Aorta (tissue), 5 donors: ENCODE results near the gene IRF9. TPM values are rescaled to one million over a fixed set of nuclear protein-coding genes. Genes with fewer than 3 reads are reported as not detected.
"Not testable (repeated sequence)": the region's sequence is repeated elsewhere in the genome, so short reads cannot be mapped to it uniquely, and the experiment has no call there.

Source experiments
- ATAC-seq: fragments of 200-7000 bp; cut with Tn5 transposase; one replicate; pipeline ENCODE4 v1.9.1; 2022; ENCODE audit warnings: moderate library complexity; ENCODE audit not compliant: low FRiP score
- DNase-seq, 2 donors: peaks; one replicate each; pipeline ENCODE4 v3.0.0-alpha.2; 2020
- H3K27ac ChIP-seq, 2 donors: one replicate each; pipeline ENCODE4 v1.5.1; 2013; ENCODE audit warnings: low read length in 2 of 2, mild to moderate bottlenecking in 2 of 2, moderate library complexity in 2 of 2, control low read depth in 1 of 2, inconsistent platforms in 1 of 2, low read depth in 1 of 2
- H3K27me3 ChIP-seq, 2 donors: one replicate each; pipeline ENCODE4 v1.6.1; 2013; ENCODE audit warnings: control low read depth in 1 of 2, low read length in 1 of 2, mild to moderate bottlenecking in 1 of 2, moderate library complexity in 1 of 2; ENCODE audit not compliant: insufficient read depth in 2 of 2, control insufficient read depth in 1 of 2
- H3K36me3 ChIP-seq, 2 donors: one replicate each; pipeline ENCODE4 v1.6.1; 2013; ENCODE audit warnings: control low read depth in 1 of 2, low read length in 1 of 2, mild to moderate bottlenecking in 1 of 2; ENCODE audit not compliant: insufficient read depth in 2 of 2, control insufficient read depth in 1 of 2
- H3K4me1 ChIP-seq, 2 donors: one replicate each; pipeline ENCODE4 v1.6.1; 2013; ENCODE audit warnings: low read length in 2 of 2, control low read depth in 1 of 2, mild to moderate bottlenecking in 1 of 2, moderate library complexity in 1 of 2; ENCODE audit not compliant: insufficient read depth in 2 of 2, control insufficient read depth in 1 of 2
- H3K4me3 ChIP-seq, 2 donors: one replicate each; pipeline ENCODE4 v1.5.1; 2013; ENCODE audit warnings: low read length in 2 of 2, control low read depth in 1 of 2, mild to moderate bottlenecking in 1 of 2
- H3K9me3 ChIP-seq: one replicate; pipeline ENCODE4 v1.6.1; 2013; ENCODE audit warnings: mild to moderate bottlenecking, low read length; ENCODE audit not compliant: control insufficient read depth
- WGBS, 2 donors: extraction: QIAGEN DNeasy Blood & Tissue Kit; methylation state at CpG; one replicate each; pipeline ENCODE4 v1.1.7; 2013; 5-methylcytosine and 5-hydroxymethylcytosine counted together
- intact Hi-C, 2 donors: fragments of 100-400 bp; cut with DNase I; formaldehyde crosslinking; loops; one replicate each; pipeline versions ENCODE4 v1.14.2 to v1.15.0; 2022
- polyA plus RNA-seq, 2 donors: library from polyadenylated mRNA; stranded (reverse); fragments of 200-250 nt; gene quantifications; one replicate each; pipeline ENCODE4 v1.2.3, GENCODE V29; 2013
- total RNA-seq, 2 donors: library from RNA; stranded (reverse); fragmentation: NEBNext Ultra II Directional; extraction: Animal tissue kit (Norgen Biotek cat#: 25700); gene quantifications; one replicate each; pipeline ENCODE4 v1.2.1, GENCODE V29; 2021
- donor health status: healthy with polysubstance abuse.
- donor health status: Bipolar disorder and iron deficiency.
- donor health status: DM: no; HTN: no; CAD: no.
- donor health status: DM: no; HTN: no; CAD: no.
- donor health status: DM: yes; HTN: yes; CAD: no.

IRF9 gene
- total and polyA plus RNA-seq, 4 donors, result 56.0 to 117 (median 112) TPM

DNA sequence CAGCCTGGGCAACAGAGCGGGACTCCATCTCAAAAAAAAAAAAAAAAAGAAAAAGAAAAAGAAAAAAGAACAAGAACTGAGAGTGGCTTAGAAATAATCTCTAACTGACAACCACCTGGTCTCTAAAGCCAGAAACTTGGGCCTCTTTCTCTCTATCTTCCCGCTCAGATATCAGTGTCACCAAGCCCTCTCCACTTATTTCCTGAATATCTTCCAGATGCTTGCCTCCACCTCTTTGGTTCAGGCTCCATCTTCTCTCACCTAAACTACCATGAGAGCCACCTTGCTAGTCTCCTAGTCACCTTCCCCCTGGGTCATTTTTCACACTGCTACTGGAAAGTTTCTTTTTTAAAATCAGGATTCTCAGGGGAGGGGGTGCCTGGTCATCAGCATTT, 36.0 kb downstream of the IRF9 start:
- no peak overlapping the region for H3K4me3 ChIP-seq
- H3K27me3 ChIP-seq, result no peaks in the 10 kb centered on the region
- H3K36me3 ChIP-seq, result peaks cover 2 to 4% of the 10 kb centered on the region in 2 donors
- intact Hi-C loops, result loop anchor here in 1 of 2 donors (5.0 kb wide), 1 partner anchor 35 kb away; the partner anchor contains the start of genes GMPR2 and NEDD8
- WGBS, 2 donors, result 93 to 96% methylated on average over 2 of the region's 2 CpGs
- DNase-seq, result no peak
- H3K27ac ChIP-seq, result no peak overlapping the region
- H3K9me3 ChIP-seq, result no peaks in the 10 kb centered on the region
- no peak for ATAC-seq
- peaks cover 0 to 4% of the 10 kb centered on the region in 2 donors for H3K4me1 ChIP-seq

DNA sequence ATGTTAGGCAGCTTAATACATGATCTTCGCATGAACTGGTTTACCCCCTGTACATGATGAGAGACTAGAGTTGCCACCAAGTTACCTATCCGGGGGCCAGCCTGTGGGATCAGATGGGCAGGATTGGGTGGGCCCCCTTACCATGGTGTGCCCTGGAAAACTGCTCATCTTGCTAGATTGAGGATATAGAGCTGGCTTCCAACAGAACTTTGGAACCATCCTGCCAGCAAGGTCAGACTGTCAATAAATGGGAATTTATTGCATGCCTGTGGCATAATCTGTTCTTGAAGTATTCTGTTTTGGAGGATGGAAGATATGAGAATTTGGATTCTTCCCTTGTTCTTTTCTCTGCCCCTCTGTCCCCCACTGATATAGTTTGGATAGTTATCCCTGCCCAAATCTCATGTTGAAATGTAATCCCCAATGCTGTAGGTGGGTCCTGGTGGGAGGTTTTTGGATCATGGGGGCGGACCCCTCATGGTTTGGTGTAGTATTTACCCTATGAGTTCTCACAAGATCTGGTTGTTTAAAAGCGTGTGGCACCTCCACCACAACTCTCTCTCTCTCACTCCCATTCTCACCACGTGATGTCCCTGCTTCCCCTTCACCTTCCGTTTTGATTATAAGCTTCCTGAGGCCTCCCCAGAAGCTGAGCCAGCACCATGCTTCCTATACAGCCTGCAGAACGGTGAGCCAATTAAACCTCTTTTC, 37.9 kb downstream of the IRF9 start:
- Histone ChIP-seq H3K27me3 (no peaks in the 10 kb centered on the region), H3K36me3 (peaks cover 0 to 4% of the 10 kb centered on the region in 2 donors), H3K27ac (no peak overlapping the region), H3K9me3 (no peaks in the 10 kb centered on the region), H3K4me3 (no peak overlapping the region), H3K4me1 (peaks cover 0 to 4% of the 10 kb centered on the region in 2 donors)
- WGBS, 2 donors, result 86% methylated on average over 7 of the region's 7 CpGs
- no peak for ATAC-seq
- no peak for DNase-seq
- intact Hi-C loops, result loop anchor here in 1 of 2 donors (5.0 kb wide), 1 partner anchor 33 kb away; the partner anchor contains the start of genes GMPR2 and NEDD8

DNA sequence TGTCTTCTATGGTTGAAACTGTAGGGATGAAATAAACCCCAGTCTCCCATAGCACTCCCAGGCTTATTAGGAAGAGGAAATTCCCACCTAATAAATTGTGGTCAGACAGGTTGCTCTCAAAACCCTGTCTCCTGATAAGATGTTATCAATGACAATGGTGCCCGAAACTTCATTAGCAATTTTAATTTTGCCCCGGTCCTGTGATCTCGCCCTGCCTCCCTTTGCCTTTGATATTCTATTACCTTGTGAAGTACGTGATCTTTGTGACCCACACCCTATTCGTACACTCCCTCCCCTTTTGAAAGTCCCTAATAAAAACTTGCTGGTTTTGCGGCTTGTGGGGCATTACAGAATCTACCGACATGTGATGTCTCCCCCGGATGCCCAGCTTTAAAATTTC, 41.5 kb downstream of the IRF9 start:
- 79 to 87% methylated on average over 8 of the region's 8 CpGs for WGBS, 2 donors
- not testable (repeated sequence) for H3K27ac ChIP-seq, H3K36me3 ChIP-seq

DNA sequence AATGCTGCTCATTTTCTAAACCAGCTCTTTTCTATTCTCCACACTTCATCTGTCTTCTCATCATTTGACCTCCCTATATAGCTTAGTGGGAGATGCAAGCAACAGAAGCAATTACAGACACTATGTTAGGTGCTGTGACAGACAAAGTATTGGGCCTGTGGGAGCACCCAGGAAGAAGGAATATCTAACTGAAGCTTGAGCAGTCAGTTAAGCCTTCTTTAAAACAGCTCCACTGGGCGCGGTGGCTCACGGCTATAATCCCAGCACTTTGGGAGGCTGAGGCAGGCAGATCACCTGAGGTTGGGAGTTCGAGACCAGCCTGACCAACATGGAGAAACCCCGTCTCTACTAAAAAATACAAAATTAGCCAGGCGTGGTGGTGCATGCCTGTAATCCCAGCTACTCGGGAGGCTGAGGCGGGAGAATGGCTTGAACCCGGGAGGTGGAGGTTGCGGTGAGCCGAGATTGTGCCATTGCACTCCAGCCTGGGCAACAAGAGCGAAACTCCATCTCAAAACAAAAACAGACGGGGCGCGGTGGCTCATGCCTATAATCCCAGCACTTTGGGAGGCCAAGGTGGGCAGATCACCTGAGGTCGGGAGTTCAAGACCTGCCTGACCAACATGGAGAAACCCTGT, 42.3 kb downstream of the IRF9 start:
- WGBS, 2 donors, result 93 to 98% methylated on average over 15 to 16 of the region's 16 CpGs
- DNase-seq, H3K9me3 ChIP-seq, H3K27ac ChIP-seq, H3K27me3 ChIP-seq, ATAC-seq, H3K4me3 ChIP-seq, H3K4me1 ChIP-seq, intact Hi-C loops, H3K36me3 ChIP-seq: not testable (repeated sequence)

More for the DNA sequence above, 41.5 kb downstream of the IRF9 start:
- H3K4me3 ChIP-seq, H3K4me1 ChIP-seq, DNase-seq, H3K27me3 ChIP-seq, intact Hi-C loops, H3K9me3 ChIP-seq, ATAC-seq: not testable (repeated sequence)

DNA sequence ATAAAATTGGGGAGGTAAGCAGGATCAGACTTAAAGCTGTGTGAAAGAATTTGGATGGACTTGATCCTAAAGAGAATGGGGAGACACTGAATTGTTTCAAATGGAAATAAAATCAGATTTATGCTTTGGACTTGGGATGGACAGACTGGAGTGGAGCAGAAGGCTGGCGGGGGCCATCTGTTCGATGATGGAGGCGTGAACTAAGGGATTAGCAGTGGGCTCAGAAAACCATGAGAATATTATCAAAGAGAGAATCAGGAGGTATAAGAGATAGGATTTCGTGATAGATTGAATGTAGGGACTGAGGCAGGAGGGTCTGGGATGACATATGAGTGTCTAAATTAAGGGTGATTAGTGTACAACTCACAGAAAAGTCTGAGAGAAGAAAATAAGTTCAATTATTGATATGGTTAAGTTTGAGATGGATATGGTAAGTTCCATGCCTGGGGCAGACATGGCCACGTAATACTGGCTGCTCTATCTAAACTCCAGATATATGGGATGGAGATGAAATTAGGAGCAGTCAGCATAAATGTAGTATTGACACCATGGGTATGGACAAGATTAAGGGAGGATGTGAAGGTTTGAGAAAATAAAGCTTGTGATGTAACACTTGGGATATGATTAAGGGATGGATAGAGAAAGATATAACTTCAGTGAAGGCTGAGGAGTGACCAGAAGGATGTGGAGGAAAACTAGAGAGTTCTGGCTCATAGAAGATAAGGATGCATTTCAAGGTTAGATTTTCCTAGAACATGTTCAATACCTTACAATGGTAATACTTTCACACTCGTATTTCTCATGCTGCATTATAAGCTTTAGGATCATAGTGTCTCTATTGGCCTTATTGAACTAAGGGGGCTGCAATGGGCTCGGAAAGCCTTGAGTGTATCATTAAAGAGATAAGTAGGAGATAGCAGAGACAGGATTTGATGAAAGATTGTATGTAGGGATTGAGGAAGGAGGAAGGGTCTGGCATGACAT, 43.4 kb downstream of the IRF9 start:
- Histone ChIP-seq H3K4me1 (no peaks in the 10 kb centered on the region), H3K36me3 (peaks cover 2 to 9% of the 10 kb centered on the region in 2 donors), H3K27me3 (no peaks in the 10 kb centered on the region), H3K27ac (no peak overlapping the region), H3K9me3 (no peaks in the 10 kb centered on the region), H3K4me3 (no peak overlapping the region)
- DNase-seq (no peak), ATAC-seq (no peak)
- 91 to 92% methylated on average over 7 of the region's 7 CpGs for WGBS, 2 donors
- intact Hi-C loops, result no loop called here

DNA sequence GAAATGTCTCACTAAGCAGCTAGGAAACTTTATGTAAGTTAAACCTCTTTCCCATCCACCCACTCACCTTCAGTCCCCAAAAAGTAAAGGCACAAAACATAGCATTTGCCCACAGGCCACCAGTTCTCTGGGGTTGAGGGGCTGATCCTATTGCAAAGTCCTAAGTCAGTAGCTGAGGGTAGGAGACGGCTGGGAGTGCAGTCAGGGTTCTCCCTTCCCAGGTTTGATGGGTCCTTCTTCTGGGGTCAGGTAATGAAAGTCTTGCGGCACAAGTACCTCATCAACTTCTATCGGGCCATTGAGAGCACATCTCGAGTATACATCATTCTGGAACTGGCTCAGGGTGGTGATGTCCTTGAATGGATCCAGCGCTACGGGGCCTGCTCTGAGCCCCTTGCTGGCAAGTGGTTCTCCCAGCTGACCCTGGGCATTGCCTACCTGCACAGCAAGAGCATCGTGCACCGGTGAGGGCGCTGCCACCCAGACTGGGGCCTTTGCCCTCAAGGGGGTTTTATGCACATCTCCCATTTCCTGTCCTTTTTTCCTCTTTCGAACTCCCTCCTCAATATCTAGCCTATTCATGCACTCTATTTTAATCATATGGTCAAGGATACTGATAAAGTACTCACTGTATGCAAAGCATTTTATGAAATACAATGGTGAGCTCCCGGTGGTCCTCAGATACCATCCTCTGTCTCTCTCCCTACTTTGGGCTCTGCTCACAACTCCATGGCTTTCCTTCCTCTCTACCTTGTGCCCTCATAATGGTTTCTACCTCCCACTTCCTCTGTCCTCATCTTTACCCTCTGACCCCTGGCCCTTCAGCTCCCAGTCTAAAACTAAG, 45.4 kb downstream of the IRF9 start:
- ATAC-seq (no peak), DNase-seq (no peak)
- intact Hi-C loops, result no loop called here
- H3K27me3 ChIP-seq, result no peaks in the 10 kb centered on the region
- H3K4me1 ChIP-seq, result no peaks in the 10 kb centered on the region
- peaks cover 2 to 5% of the 10 kb centered on the region in 2 donors for H3K36me3 ChIP-seq
- H3K9me3 ChIP-seq, result no peaks in the 10 kb centered on the region
- WGBS, 2 donors, result 93 to 96% methylated on average over 11 of the region's 11 CpGs
- no peak overlapping the region for H3K4me3 ChIP-seq
- no peak overlapping the region for H3K27ac ChIP-seq

DNA sequence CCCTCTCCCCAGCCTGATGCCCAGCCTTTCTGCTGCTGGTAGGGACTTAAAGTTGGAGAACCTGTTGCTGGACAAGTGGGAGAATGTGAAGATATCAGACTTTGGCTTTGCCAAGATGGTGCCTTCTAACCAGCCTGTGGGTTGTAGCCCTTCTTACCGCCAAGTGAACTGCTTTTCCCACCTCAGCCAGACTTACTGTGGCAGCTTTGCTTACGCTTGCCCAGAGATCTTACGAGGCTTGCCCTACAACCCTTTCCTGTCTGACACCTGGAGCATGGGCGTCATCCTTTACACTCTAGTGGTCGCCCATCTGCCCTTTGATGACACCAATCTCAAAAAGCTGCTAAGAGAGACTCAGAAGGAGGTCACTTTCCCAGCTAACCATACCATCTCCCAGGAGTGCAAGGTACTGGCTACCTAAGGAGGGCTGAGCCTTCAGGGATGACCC, 46.1 kb downstream of the IRF9 start:
- no peaks in the 10 kb centered on the region for H3K4me1 ChIP-seq
- peaks cover 2 to 5% of the 10 kb centered on the region in 2 donors for H3K36me3 ChIP-seq
- no peak overlapping the region for H3K4me3 ChIP-seq
- H3K27ac ChIP-seq, result no peak overlapping the region
- no peaks in the 10 kb centered on the region for H3K9me3 ChIP-seq
- H3K27me3 ChIP-seq, result no peaks in the 10 kb centered on the region
- 89 to 93% methylated on average over 5 of the region's 5 CpGs for WGBS, 2 donors
- DNase-seq (no peak), ATAC-seq (no peak)
- intact Hi-C loops, result no loop called here

DNA sequence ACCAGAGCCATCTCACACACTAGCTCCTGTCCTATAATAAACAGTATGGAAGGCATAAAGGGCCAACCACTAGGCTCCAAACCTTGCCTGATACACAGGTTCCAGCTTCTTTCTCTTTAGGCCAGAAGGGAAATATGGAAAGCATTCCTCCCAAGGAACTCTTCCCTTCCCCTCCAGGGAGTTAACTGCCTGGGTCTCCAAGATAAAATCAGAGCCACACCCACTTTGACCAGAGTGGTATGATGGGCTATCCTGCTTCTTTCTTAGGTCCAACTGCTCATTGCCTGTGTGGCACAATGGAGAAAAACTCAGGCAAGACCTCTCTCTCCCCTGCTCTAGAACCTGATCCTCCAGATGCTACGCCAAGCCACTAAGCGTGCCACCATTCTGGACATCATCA, 46.6 kb downstream of the IRF9 start:
- Histone ChIP-seq H3K27ac (no peak overlapping the region), H3K9me3 (no peaks in the 10 kb centered on the region), H3K4me1 (no peaks in the 10 kb centered on the region), H3K36me3 (peaks cover 2 to 5% of the 10 kb centered on the region in 2 donors), H3K27me3 (no peaks in the 10 kb centered on the region), H3K4me3 (no peak overlapping the region)
- WGBS, 2 donors, result 97 to 98% methylated on average over 2 of the region's 2 CpGs
- ATAC-seq (no peak), DNase-seq (no peak)
- intact Hi-C loops, result no loop called here
